GM06990 (cell line): ENCODE data around the gene SEMA4A.
"Not testable (repeated sequence)": the region's sequence is repeated elsewhere in the genome, so short reads cannot be mapped to it uniquely, and the experiment has no call there.

Experiments used
- DNase-seq: peaks from one replicate; pipeline ENCODE4 v3.0.0-alpha.2; 2011; ENCODE audit not compliant: insufficient read length; ENCODE audit errors: extremely low read depth
- H3K27me3 ChIP-seq: replicated peaks from 2 replicates; pipeline ENCODE4 v1.6.0; 2011; ENCODE audit warnings: low read length; ENCODE audit not compliant: control insufficient read depth, insufficient read depth
- H3K36me3 ChIP-seq: 2 replicates; pipeline ENCODE4 v1.5.1; 2011; ENCODE audit warnings: low read length; ENCODE audit not compliant: control insufficient read depth, insufficient read depth
- H3K4me3 ChIP-seq: replicated peaks from 2 replicates; pipeline ENCODE4 v1.5.1; 2011; ENCODE audit warnings: low read depth, mild to moderate bottlenecking, control low read depth, low read length
- CTCF ChIP-seq: IDR thresholded peaks from 2 replicates; pipeline ENCODE4 v1.5.1; 2011; ENCODE audit warnings: low read length, control low read depth, mild to moderate bottlenecking, inconsistent platforms; ENCODE audit not compliant: insufficient read depth, poor library complexity, severe bottlenecking

SEMA4A gene

GRCh38 chr1:156114101-156114918 is 39.1 kb upstream of the SEMA4A start, which contains the start of gene LMNA:
LMNA (plus strand) TSS chr1:156114711; CDS start chr1:156114919, 208 bp downstream.
- Histone ChIP-seq H3K4me3 (peak within 1 kb of the TSS; percentile 71), H3K36me3 (no peaks in the 10 kb centered on the region; the same call in none of the 2 replicates), H3K27me3 (no peaks in the 10 kb centered on the region)
- peak; percentile 74 for DNase-seq
- TF ChIP-seq CTCF = no peak

GRCh38 chr1:156114919-156115513 is 38.4 kb upstream of the SEMA4A start:
- no peak for TF ChIP-seq CTCF

GRCh38 chr1:156115514-156116374 is 37.6 kb upstream of the SEMA4A start:
- no peak for DNase-seq
- Histone ChIP-seq H3K27me3 (no peaks in the 10 kb centered on the region), H3K36me3 (no peaks in the 10 kb centered on the region; the same call in none of the 2 replicates), H3K4me3 (peak overlapping the region; percentile 71)
- no peak for TF ChIP-seq CTCF

More at GRCh38 chr1:156114919-156115513, 38.4 kb upstream of the SEMA4A start:
- DNase-seq = peak; percentile 53
- Histone ChIP-seq H3K4me3 (peak overlapping the region; percentile 71), H3K27me3 (no peaks in the 10 kb centered on the region), H3K36me3 (no peaks in the 10 kb centered on the region; the same call in none of the 2 replicates)

- H3K27me3 ChIP-seq, DNase-seq, H3K36me3 ChIP-seq: not testable (repeated sequence)
- peak overlapping the region; percentile 71 for H3K4me3 ChIP-seq
Measured at GRCh38 chr1:156116731-156117130, 36.7 kb upstream of the SEMA4A start.

- no peaks in the 10 kb centered on the region; the same call in none of the 2 replicates for H3K36me3 ChIP-seq
- H3K4me3 ChIP-seq = no peak overlapping the region
- no peak for DNase-seq
- H3K27me3 ChIP-seq = no peaks in the 10 kb centered on the region
- TF ChIP-seq CTCF = no peak
Measured at GRCh38 chr1:156117414-156118176, 35.8 kb upstream of the SEMA4A start.
